Osteoblast (primary cell): ENCODE results near the gene ZNF800. TPM values are rescaled to one million over a fixed set of nuclear protein-coding genes. Genes with fewer than 3 reads are reported as not detected.
A peak's percentile ranks its signal among the peaks of the same experiment; 100 is the strongest.

Experiments used
- DNase-seq: peaks from one replicate; pipeline ENCODE4 v3.0.0; 2011; ENCODE audit warnings: low spot score, mixed read lengths; ENCODE audit not compliant: insufficient read length; ENCODE audit errors: missing footprints
- H2AFZ ChIP-seq: 2 replicates; pipeline ENCODE4 v1.6.0; 2011; ENCODE audit warnings: mild to moderate bottlenecking, low read length
- H3K27ac ChIP-seq: 2 replicates; pipeline ENCODE4 v1.5.1; 2011; ENCODE audit warnings: mild to moderate bottlenecking, low read depth, low read length, moderate library complexity
- H3K27me3 ChIP-seq: 2 replicates; pipeline ENCODE4 v1.6.0; 2012; ENCODE audit warnings: mild to moderate bottlenecking, control low read depth, inconsistent platforms, low read length, moderate library complexity; ENCODE audit not compliant: insufficient read depth
- H3K36me3 ChIP-seq: 2 replicates; pipeline ENCODE4 v1.5.1; 2011; ENCODE audit warnings: mild to moderate bottlenecking, low read length, control low read depth, moderate library complexity; ENCODE audit not compliant: insufficient read depth
- H3K4me1 ChIP-seq: 2 replicates; pipeline ENCODE4 v1.5.1; 2011; ENCODE audit warnings: mild to moderate bottlenecking, low read length, control low read depth, moderate library complexity; ENCODE audit not compliant: insufficient read depth
- H3K4me2 ChIP-seq: 2 replicates; pipeline ENCODE4 v1.6.0; 2011; ENCODE audit warnings: mild to moderate bottlenecking, low read length; ENCODE audit not compliant: insufficient read depth
- H3K4me3 ChIP-seq: fragments of 200-600 bp; sonication (generic); 3 replicates; pipeline ENCODE4 v1.5.1; 2012; ENCODE audit warnings: mild to moderate bottlenecking, low read length, inconsistent platforms; ENCODE audit not compliant: insufficient read depth
- H3K79me2 ChIP-seq: 2 replicates; pipeline ENCODE4 v1.6.0; 2012; ENCODE audit warnings: mild to moderate bottlenecking, low read length, control low read depth, inconsistent platforms; ENCODE audit not compliant: insufficient read depth
- H3K9me3 ChIP-seq: 2 replicates; pipeline ENCODE4 v1.5.1; 2011; ENCODE audit warnings: low read depth, low read length, control low read depth
- H4K20me1 ChIP-seq: 2 replicates; pipeline ENCODE4 v1.6.0; 2012; ENCODE audit warnings: mild to moderate bottlenecking, low read length, control low read depth; ENCODE audit not compliant: insufficient read depth
- CTCF ChIP-seq: IDR thresholded peaks from 2 replicates; pipeline ENCODE4 v1.5.1; 2011; ENCODE audit warnings: mild to moderate bottlenecking, low read depth, low read length, moderate library complexity; ENCODE audit errors: extremely low read depth
- total RNA-seq: library from RNA; depleted of rRNA; stranded (reverse); fragments of >200 nt; gene quantifications from 2 replicates; pipeline ENCODE4 v1.2.3, GENCODE V29; 2012

ZNF800 gene
- 21.7 and 26.5 TPM in 2 replicates for total RNA-seq

GRCh38 chr7:127392566-127393367 is at the start of gene ZNF800:
ZNF800 (minus strand) TSS chr7:127392708; CDS start chr7:127391557, 1,151 bp downstream.
- no peak for TF ChIP-seq CTCF
- Histone ChIP-seq H2AFZ (peak within 1 kb of the TSS; percentile 93), H3K79me2 (peaks cover 47% of the 10 kb centered on the region), H3K9me3 (no peaks in the 10 kb centered on the region), H3K27me3 (peaks cover 7% of the 10 kb centered on the region), H3K27ac (peak within 1 kb of the TSS; percentile 88), H3K36me3 (peaks cover 6% of the 10 kb centered on the region), H3K4me2 (peak within 1 kb of the TSS; percentile 98), H4K20me1 (peaks cover 13% of the 10 kb centered on the region), H3K4me1 (peaks cover 21% of the 10 kb centered on the region), H3K4me3 (peak within 1 kb of the TSS; percentile 91)
- peak; percentile 98 for DNase-seq

- Histone ChIP-seq H3K4me2 (no peak overlapping the region), H3K4me3 (no peak overlapping the region), H3K79me2 (no peaks in the 10 kb centered on the region)
Observed at GRCh38 chr7:127440206-127440605, 47.7 kb upstream of the ZNF800 start.

GRCh38 chr7:127438836-127439235 is 46.3 kb upstream of the ZNF800 start:
- Histone ChIP-seq H3K27ac (no peak overlapping the region), H3K4me1 (peaks cover 21% of the 10 kb centered on the region), H4K20me1 (no peaks in the 10 kb centered on the region), H3K36me3 (no peaks in the 10 kb centered on the region), H3K4me2 (no peak overlapping the region), H2AFZ (no peak overlapping the region), H3K4me3 (no peak overlapping the region), H3K27me3 (peaks cover 3% of the 10 kb centered on the region), H3K79me2 (no peaks in the 10 kb centered on the region), H3K9me3 (no peaks in the 10 kb centered on the region)
- TF ChIP-seq CTCF: no peak
- no peak for DNase-seq

More at GRCh38 chr7:127440206-127440605, 47.7 kb upstream of the ZNF800 start:
- Histone ChIP-seq H3K36me3 (no peaks in the 10 kb centered on the region), H2AFZ (no peak overlapping the region), H3K27ac (no peak overlapping the region), H4K20me1 (no peaks in the 10 kb centered on the region), H3K9me3 (no peaks in the 10 kb centered on the region), H3K4me1 (peaks cover 21% of the 10 kb centered on the region), H3K27me3 (peaks cover 3% of the 10 kb centered on the region)
- no peak for DNase-seq
- no peak for TF ChIP-seq CTCF

GRCh38 chr7:127437837-127438236 is 45.3 kb upstream of the ZNF800 start:
- Histone ChIP-seq H3K9me3 (no peaks in the 10 kb centered on the region), H3K4me2 (peak overlapping the region; percentile 74), H4K20me1 (no peaks in the 10 kb centered on the region), H3K4me3 (peak overlapping the region; percentile 37), H2AFZ (no peak overlapping the region), H3K36me3 (no peaks in the 10 kb centered on the region), H3K79me2 (no peaks in the 10 kb centered on the region), H3K27me3 (peaks cover 3% of the 10 kb centered on the region), H3K4me1 (peaks cover 21% of the 10 kb centered on the region), H3K27ac (peak overlapping the region; percentile 10)
- peak; percentile 90 for DNase-seq
- TF ChIP-seq CTCF: no peak
